CD4-positive, alpha-beta T cell treated with Interferon alpha-2 for 1 hour (primary cell): ENCODE data around the gene LRP5.
A peak's percentile ranks its signal among the peaks of the same experiment; 100 is the strongest.

Experiments
- DNase-seq, 2 donors: peaks; one replicate each; pipeline ENCODE4 v3.0.0-alpha.2; 2020 to 2022

LRP5 gene

GRCh38 chr11:68372625-68373024, 60.2 kb downstream of the LRP5 start:
- no peak for DNase-seq

DNA sequence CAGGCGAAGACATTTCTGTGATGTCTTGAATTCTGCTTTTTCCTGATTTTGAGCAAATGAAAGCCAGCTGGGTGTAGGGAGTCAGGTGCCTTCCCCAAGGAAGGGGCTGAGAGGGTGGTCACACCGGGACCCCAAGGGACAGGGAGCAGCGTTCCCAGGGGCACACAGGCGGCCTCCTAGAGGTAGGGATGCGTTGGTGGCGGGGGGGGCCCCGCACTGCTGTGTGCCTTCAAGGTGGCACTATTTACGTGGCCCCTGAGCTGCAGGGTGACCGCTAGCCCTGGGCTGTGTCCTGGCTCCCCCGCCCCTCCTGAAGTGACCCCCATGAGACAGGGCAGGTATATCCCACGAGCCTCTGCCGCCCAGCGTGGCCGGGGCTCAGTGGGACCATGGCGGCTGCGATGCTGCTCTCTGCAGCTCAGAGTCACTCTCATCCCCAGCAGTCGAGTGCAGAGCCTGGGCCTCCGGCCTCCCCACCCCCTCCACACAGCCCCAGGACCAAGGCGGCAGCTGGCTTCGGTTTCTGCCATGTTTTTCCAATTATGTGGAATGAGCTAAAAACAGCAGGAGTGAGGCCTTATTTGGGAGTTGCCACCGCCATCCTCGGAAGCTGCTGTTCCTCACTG, 60.9 kb downstream of the LRP5 start:
- DNase-seq: no peak

DNA sequence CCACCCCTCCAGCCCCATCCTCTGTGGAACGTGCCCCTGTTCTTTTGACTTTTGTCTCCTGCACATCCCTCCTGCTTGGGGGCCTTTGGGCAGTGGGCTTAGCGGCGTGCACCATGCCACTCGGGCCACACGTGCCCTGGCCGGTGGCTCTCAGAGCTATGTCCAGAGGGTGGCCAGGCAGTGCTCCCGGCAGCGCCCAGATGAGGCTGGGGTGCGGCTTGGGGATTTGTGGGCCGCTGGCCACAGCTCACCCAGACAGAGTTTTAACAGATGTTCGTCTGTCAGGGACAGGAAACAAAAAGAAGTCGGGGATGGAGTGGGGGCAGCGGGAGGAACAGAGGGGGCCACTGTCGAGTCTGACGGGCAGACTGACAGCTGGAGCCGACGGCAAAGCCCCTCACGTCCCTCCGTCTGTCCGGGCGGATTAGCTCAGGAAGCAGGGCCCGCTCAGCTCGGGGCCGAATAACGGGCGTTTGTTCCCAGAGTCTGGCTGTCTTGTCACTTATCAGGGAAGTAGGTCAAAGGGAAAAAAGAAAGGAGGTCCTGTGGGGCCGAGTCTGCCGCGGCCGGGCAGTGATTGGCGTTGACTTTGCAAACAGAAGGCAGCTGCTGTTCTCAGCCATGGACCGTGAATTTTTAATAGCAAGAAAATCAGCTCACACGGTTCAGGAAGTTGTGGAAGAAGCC, 61.6 kb downstream of the LRP5 start:
- no peak for DNase-seq

DNA sequence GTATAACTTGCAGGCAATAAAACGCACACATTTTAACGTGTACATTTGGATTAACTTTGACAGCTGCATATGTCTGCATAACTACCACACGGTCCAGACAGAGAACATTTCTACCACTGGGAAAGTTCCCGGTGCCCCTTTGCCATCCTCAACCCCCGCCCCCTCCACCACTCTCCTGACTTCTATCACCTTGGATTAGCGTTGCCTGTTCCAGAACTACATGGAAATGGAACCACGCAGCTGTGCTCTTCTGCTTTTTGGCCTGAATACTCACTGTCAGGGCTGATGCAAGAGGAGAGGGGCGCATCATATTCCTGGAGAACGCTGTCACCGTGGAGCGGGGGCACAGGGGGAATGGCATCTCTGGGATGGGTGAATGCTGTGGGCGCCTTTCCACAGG, 62.1 kb downstream of the LRP5 start:
- DNase-seq: no peak

DNA sequence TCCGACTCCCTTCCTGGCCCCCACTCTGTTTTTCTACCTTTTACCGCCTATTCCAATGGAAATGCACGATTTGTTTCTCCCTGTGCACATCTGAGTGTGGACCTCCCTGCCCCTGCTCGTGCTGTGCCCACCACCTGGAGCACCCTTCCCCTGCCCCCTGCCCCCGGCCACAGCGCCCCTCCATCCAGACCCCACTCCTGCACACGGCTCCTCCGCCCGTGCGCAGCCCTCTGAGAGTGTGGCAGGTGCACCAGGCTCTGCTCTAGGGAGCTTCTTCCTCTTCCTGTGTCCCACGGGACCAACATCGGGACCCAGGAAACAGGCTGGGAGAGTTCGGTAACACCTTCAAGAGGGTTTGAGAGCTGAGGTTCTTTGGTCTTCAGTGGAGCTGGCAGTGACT, 62.9 kb downstream of the LRP5 start:
- no peak for DNase-seq

GRCh38 chr11:68375766-68376165, 63.4 kb downstream of the LRP5 start:
- no peak for DNase-seq

GRCh38 chr11:68377389-68377795, 65.0 kb downstream of the LRP5 start:
- DNase-seq: no peak

- no peak for DNase-seq
Measured at GRCh38 chr11:68379206-68379605, 66.8 kb downstream of the LRP5 start.

DNA sequence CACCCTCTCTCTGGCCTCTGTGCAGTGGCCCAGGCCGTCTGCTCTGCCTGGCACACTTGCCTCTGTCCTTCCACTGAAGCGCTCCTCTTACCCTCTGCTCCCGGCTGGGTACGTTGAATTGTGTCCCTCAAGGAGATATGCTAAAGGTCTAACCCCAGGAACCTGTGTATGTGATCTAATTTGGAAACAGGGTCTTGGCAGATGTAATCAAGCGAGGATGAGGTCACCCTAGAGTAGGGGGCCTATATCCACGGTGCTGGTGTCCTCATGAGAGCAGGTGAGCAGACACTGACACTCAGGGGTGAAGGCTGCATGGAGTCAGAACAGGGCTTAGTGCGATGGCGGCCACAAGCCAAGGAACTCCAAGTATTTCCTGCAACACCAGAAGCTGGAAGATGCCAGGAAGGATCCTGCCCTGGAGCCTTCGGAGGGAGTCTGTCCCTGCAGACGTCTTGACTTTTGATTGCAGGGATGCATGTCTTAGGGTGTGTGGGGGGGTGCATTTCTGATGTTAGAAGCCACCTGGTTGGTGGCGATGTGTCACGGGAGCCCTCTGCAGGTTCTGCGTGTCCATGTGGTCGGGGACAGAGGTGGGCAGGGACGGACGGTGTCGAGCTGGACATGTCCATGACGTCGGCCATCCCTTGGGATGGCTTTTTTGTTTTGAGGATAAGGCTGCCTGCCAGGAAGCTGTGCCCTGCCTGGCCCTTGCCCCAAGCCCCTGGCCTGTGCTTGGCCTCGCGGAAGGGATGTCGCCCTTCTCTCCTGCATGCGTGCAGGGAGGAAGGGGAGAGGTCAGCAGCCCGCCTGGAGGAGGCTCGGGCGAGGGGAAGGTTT, 68.6 kb downstream of the LRP5 start:
- no peak for DNase-seq

GRCh38 chr11:68381716-68382115, 69.3 kb downstream of the LRP5 start:
- no peak for DNase-seq

DNA sequence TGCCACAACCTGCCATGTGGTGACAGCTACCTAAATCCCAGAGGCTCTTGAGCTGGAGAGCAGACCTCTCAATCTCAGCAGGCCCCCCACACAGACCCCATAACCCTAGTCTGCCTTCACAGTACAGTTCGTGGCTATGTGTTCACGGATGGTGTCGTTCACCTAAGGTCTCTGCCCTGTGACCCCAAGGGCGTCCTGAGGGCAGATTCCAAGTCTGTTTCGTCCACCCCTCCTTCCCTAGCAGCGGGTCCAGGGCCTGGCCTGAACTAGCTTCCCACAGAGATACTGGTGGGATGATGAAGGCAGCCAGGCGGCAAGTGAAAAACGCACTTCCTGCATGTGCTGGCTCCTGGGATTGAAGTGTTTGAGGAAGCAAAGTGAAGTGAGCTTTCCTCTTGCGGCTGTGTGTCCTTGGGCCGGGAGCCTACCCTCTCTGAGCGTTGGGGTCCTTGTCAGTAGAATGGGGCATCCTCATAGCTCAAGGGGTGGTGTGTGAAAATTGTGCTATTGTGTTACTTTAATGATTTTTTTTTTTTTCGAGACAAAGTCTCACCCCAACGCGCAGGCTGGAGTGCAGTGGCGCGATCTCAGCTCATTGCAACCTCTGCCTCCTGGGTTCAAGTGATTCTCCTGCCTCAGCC, 70.1 kb downstream of the LRP5 start:
- no peak for DNase-seq

DNA sequence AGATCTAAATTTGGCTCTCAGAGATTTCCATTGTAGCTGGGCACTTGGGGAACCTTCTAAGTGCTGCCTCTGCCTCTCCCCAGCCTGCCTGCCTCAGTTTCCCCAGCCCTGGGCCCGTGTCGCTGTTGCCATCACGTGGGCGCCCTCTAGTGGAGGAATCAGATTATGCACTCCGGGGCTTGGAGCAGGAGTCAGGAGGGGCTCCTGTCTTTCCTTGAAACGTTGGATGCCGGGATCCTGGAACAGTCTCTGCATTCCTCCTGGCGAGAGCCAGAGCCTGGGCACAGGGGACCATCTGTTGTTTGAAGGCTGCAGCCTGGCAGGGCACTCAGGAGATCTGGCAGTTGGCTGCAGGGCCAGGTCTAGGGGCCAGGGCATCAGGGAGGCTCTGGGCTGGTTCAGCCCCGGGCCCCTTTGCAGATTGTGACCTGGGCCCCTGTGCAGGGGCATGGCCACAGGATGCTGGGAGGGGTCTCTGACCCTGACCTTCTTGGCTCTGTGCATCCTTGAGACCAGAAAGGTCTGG, 71.6 kb downstream of the LRP5 start:
- DNase-seq: peak; percentile 45 to 55

- DNase-seq: no peak
Measured at GRCh38 chr11:68384530-68385081, 72.2 kb downstream of the LRP5 start.

DNA sequence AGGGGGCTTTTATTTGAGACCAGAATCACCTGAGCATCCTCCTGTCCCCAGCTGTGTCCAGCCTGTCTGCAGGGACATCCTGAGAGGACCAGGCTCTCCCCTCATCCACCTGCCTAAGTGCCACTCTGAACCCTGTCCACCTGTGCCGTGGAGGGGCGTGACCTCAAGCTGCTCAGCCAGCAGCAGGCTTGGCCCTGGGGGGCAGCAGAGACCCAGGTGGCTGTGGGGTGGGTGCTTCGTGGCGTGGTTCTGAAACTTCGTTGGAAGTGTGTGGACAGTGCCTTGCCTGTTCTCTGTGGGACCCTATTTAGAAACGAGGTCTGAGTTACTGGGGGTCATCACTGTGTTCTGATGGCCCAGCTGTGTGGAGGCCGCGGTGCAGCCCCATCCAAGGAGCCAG, 72.7 kb downstream of the LRP5 start:
- no peak for DNase-seq

DNA sequence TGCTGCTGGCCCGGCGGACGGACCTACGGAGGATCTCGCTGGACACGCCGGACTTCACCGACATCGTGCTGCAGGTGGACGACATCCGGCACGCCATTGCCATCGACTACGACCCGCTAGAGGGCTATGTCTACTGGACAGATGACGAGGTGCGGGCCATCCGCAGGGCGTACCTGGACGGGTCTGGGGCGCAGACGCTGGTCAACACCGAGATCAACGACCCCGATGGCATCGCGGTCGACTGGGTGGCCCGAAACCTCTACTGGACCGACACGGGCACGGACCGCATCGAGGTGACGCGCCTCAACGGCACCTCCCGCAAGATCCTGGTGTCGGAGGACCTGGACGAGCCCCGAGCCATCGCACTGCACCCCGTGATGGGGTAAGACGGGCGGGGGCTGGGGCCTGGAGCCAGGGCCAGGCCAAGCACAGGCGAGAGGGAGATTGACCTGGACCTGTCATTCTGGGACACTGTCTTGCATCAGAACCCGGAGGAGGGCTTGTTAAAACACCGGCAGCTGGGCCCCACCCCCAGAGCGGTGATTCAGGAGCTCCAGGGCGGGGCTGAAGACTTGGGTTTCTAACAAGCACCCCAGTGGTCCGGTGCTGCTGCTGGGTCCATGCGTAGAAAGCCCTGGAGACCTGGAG, 74.1 kb downstream of the LRP5 start:
- no peak for DNase-seq

- DNase-seq: no peak
Measured at GRCh38 chr11:68387840-68388239, 75.4 kb downstream of the LRP5 start.

GRCh38 chr11:68388595-68389198, 76.3 kb downstream of the LRP5 start:
- DNase-seq: no peak

DNA sequence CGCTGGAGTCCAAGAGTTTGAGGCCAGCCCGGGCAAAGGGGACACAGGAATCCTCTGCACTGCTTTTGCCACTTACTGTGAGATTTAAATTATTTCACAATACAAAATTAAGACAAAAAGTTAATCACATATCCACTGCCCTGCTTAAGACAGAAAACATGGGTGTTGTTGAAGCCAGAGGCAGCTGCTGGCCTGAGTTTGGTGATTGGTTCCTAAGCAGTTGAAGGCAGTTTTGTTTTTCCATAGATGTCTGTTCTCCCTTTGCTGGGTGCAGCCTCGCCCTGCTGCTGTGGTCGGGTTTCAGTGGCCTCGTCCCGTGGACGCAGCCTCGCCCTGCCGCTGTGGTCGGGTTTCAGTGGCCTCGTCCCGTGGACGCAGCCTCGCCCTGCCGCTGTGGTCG, 77.9 kb downstream of the LRP5 start:
- no peak for DNase-seq

DNA sequence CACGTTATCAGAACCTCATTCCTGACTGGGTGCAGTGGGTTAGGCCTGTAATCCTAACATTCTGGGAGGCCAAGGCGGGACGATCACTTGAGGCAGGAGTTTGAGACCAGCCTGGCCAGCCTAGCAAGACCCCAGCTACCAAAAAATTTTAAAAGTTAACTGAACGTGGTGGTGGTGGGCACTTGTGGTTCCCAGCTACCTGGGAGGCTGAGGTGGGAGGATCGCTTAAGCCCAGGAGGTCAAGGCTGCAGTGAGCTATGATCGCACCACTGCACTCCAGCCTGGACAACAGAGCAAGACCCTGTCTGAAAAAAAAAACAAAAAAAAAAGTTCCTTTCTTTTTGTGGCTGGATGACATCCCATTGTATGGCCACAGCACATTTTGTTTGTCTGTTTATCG, 80.4 kb downstream of the LRP5 start:
- no peak for DNase-seq

DNA sequence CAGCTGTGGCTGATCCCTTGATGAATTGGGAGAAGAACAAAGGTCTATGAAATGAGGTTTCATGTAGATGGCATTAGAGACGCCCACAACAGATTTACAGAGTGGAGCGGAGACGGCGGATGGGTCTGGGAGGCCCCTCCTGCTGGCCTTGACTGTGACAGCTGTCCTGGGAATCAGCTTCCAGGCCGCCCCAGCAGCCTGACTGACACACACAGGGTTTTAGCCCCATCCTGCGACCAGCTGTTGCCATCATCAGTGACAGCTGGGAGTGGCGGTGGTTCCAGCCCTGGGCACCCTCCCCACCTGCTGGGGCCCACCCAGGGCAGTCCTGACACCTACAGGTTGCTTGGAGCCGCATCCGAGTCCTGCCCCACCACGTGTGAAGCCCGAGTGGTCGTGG, 84.1 kb downstream of the LRP5 start:
- no peak for DNase-seq

- no peak for DNase-seq
Measured at GRCh38 chr11:68397256-68397655, 84.9 kb downstream of the LRP5 start.
